H9 (cell line): Measurements from ENCODE around the gene CXCL1. TPM values are rescaled to one million over a fixed set of nuclear protein-coding genes. Genes with fewer than 3 reads are reported as not detected.

ENCODE experiments used
- DNase-seq: peaks from one replicate; pipeline ENCODE4 v3.0.0-alpha.2; 2017
- H2AFZ ChIP-seq: one replicate; pipeline ENCODE4 v1.6.1; 2013; ENCODE audit warnings: mild to moderate bottlenecking, low read length, control low read depth, moderate library complexity
- H2AK5ac ChIP-seq: 2 replicates; pipeline ENCODE4 v1.6.1; 2013; ENCODE audit warnings: low read length, control low read depth, mixed read lengths; ENCODE audit not compliant: insufficient read length
- H2BK120ac ChIP-seq: one replicate; pipeline ENCODE4 v1.6.1; 2013; ENCODE audit warnings: low read depth, mild to moderate bottlenecking, low read length, control low read depth, inconsistent platforms; ENCODE audit not compliant: poor library complexity, severe bottlenecking
- H2BK12ac ChIP-seq: 2 replicates; pipeline ENCODE4 v1.6.1; 2013; ENCODE audit warnings: low read length, control low read depth, mixed read lengths, low read depth; ENCODE audit not compliant: insufficient read length
- H2BK15ac ChIP-seq: 2 replicates; pipeline ENCODE4 v1.6.1; 2013; ENCODE audit warnings: low read depth, low read length, control low read depth
- H2BK20ac ChIP-seq: one replicate; pipeline ENCODE4 v1.6.1; 2013; ENCODE audit warnings: low read depth, mild to moderate bottlenecking, low read length, control low read depth, inconsistent platforms; ENCODE audit not compliant: poor library complexity, severe bottlenecking
- H2BK5ac ChIP-seq: 2 replicates; pipeline ENCODE4 v1.6.1; 2013; ENCODE audit warnings: low read length, control low read depth, mixed read lengths; ENCODE audit not compliant: insufficient read length
- H3K14ac ChIP-seq: 2 replicates; pipeline ENCODE4 v1.6.1; 2013; ENCODE audit warnings: low read length, control low read depth; ENCODE audit not compliant: insufficient read depth
- H3K18ac ChIP-seq: 2 replicates; pipeline ENCODE4 v1.6.1; 2013; ENCODE audit warnings: low read depth, mild to moderate bottlenecking, mixed read lengths, low read length, control low read depth; ENCODE audit not compliant: insufficient read length
- H3K23ac ChIP-seq: 2 replicates; pipeline ENCODE4 v1.6.1; 2013; ENCODE audit warnings: low read length, control low read depth, mixed read lengths, low read depth; ENCODE audit not compliant: insufficient read length
- H3K23me2 ChIP-seq: 2 replicates; pipeline ENCODE4 v1.6.1; 2013; ENCODE audit warnings: low read depth, mild to moderate bottlenecking, mixed read lengths, low read length, control low read depth; ENCODE audit not compliant: insufficient read length, poor library complexity, severe bottlenecking
- H3K27ac ChIP-seq: 2 replicates; pipeline ENCODE4 v1.5.1; 2013; ENCODE audit warnings: low read length, control low read depth, mixed read lengths, low read depth; ENCODE audit not compliant: insufficient read length
- H3K27me3 ChIP-seq: 2 replicates; pipeline ENCODE4 v1.6.1; 2013; ENCODE audit warnings: low read length, control low read depth, inconsistent platforms; ENCODE audit not compliant: insufficient read depth
- H3K4ac ChIP-seq: 2 replicates; pipeline ENCODE4 v1.6.1; 2013; ENCODE audit warnings: low read depth, mild to moderate bottlenecking, control low read depth, inconsistent platforms, low read length, moderate library complexity
- H3K4me1 ChIP-seq: 2 replicates; pipeline ENCODE4 v1.6.1; 2013; ENCODE audit warnings: low read length, control low read depth, inconsistent platforms; ENCODE audit not compliant: insufficient read depth
- H3K4me2 ChIP-seq: 2 replicates; pipeline ENCODE4 v1.6.1; 2013; ENCODE audit warnings: low read length, control low read depth, mixed read lengths; ENCODE audit not compliant: insufficient read length, insufficient read depth
- H3K56ac ChIP-seq: 2 replicates; pipeline ENCODE4 v1.6.1; 2013; ENCODE audit warnings: low read depth, mild to moderate bottlenecking, mixed read lengths, low read length, control low read depth; ENCODE audit not compliant: insufficient read length
- H3K79me1 ChIP-seq: 2 replicates; pipeline ENCODE4 v1.6.1; 2013; ENCODE audit warnings: low read depth, mild to moderate bottlenecking, moderate library complexity, low read length, control low read depth, inconsistent platforms; ENCODE audit not compliant: insufficient read depth, poor library complexity, severe bottlenecking
- H3K79me2 ChIP-seq: 2 replicates; pipeline ENCODE4 v1.6.1; 2013; ENCODE audit warnings: low read length, control low read depth, inconsistent platforms; ENCODE audit not compliant: insufficient read depth
- H3K9ac ChIP-seq: 2 replicates; pipeline ENCODE4 v1.6.1; 2013; ENCODE audit warnings: low read length, control low read depth, mixed read lengths; ENCODE audit not compliant: insufficient read length; ENCODE audit errors: extremely low read depth
- H3K9me3 ChIP-seq: one replicate; pipeline ENCODE4 v1.6.1; 2013; ENCODE audit warnings: low read depth, low read length, inconsistent platforms; ENCODE audit not compliant: control insufficient read depth
- H3T11ph ChIP-seq: one replicate; pipeline ENCODE4 v1.6.1; 2013; ENCODE audit warnings: mild to moderate bottlenecking, low read length, control low read depth, inconsistent platforms
- H4K20me1 ChIP-seq: one replicate; pipeline ENCODE4 v1.6.1; 2013; ENCODE audit not compliant: control insufficient read depth, insufficient read length, insufficient read depth
- H4K5ac ChIP-seq: 2 replicates; pipeline ENCODE4 v1.6.1; 2013; ENCODE audit warnings: low read depth, mild to moderate bottlenecking, mixed read lengths, low read length, control low read depth; ENCODE audit not compliant: insufficient read length
- H4K8ac ChIP-seq: replicated peaks from 2 replicates; pipeline ENCODE4 v1.6.1; 2013; ENCODE audit warnings: low read length, control low read depth, mixed read lengths, low read depth; ENCODE audit not compliant: insufficient read length
- H4K91ac ChIP-seq: 2 replicates; pipeline ENCODE4 v1.6.1; 2013; ENCODE audit warnings: low read depth, mild to moderate bottlenecking, moderate library complexity, mixed read lengths, low read length, control low read depth; ENCODE audit not compliant: insufficient read length
- H3K27ac Mint-ChIP-seq, 3 experiments: 2 replicates in 2 of 3; 3 replicates in 1 of 3; pipeline ENCODE4 v1.8.0; 2020 to 2021; ENCODE audit warnings: mixed read lengths in 3 of 3, mild to moderate bottlenecking in 1 of 3, moderate library complexity in 1 of 3
- H3K27me3 Mint-ChIP-seq: 2 replicates; pipeline ENCODE4 v1.8.0; 2021; ENCODE audit warnings: low read depth, mild to moderate bottlenecking, moderate library complexity, mixed read lengths
- H3K36me3 Mint-ChIP-seq, 3 experiments: 2 replicates in 2 of 3; 3 replicates in 1 of 3; pipeline ENCODE4 v1.8.0; 2020 to 2021; ENCODE audit warnings: low read depth in 3 of 3, mixed read lengths in 3 of 3; ENCODE audit not compliant: insufficient read depth in 1 of 3
- H3K4me1 Mint-ChIP-seq, 2 experiments: 2 replicates each; pipeline ENCODE4 v1.8.0; 2020; ENCODE audit warnings: mixed read lengths in 2 of 2
- H3K4me3 Mint-ChIP-seq, 2 experiments: 2 replicates in 1 of 2; 3 replicates in 1 of 2; pipeline ENCODE4 v1.8.0; 2020 to 2021; ENCODE audit warnings: mild to moderate bottlenecking in 2 of 2, mixed read lengths in 2 of 2, moderate library complexity in 1 of 2
- H3K9me3 Mint-ChIP-seq, 2 experiments: 2 replicates in 1 of 2; 3 replicates in 1 of 2; pipeline ENCODE4 v1.8.0; 2020; ENCODE audit warnings: mild to moderate bottlenecking in 2 of 2, mixed read lengths in 2 of 2, moderate library complexity in 1 of 2
- WGBS: extraction: QIAGEN DNeasy Blood & Tissue Kit; methylation state at CpG from one replicate; pipeline ENCODE4 v1.1.7; 2013; ENCODE audit warnings: missing lambda C conversion rate, low lambda C conversion rate, mixed read lengths; ENCODE audit not compliant: insufficient read length; ENCODE audit errors: extremely low coverage; 5-methylcytosine and 5-hydroxymethylcytosine counted together
- total RNA-seq: library from RNA; stranded (reverse); gene quantifications from 2 replicates; pipeline ENCODE4 v1.2.1, GENCODE V29; 2021
- TF ChIP-seq, protein P1 (sequence below): fragments of 200-600 bp; sonication (generic); conservative IDR thresholded peaks from 3 replicates; pipeline ENCODE4 v1.8.0; 2021; ENCODE audit warnings: antibody characterized with exemption, mild to moderate bottlenecking

The CXCL1 gene
- total RNA-seq, 1 experiment from 2014 or later, result 0.20 TPM

DNA sequence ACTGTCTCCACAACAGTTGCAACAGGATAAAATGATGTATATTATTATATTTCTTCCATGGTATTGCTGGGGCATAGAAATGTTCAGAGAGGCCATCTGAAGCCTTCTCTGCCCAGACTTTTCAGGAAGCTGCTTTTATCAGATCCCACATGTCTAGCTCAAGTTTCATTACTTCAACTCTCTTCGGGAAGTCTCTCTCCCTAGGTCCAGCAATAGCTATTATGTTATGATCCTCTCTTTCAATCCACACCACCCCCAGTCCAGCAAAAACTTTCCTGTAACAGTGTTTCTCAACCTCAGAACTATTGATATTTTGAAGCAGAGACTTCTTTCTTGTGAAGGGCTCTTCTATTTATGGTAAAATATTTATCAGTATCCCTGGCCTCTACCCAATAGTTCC is 44.9 kb downstream of the CXCL1 start:
- H3K4ac ChIP-seq, result no peak overlapping the region
- no peak overlapping the region for H3K4me3 Mint-ChIP-seq
- no peak overlapping the region for H2BK12ac ChIP-seq
- H4K91ac ChIP-seq, result no peak overlapping the region
- H2AFZ ChIP-seq, result no peak overlapping the region
- no peaks in the 10 kb centered on the region for H3K23me2 ChIP-seq
- H3K4me2 ChIP-seq, result no peak overlapping the region
- no peak overlapping the region for H3K27ac Mint-ChIP-seq
- H3K23ac ChIP-seq, result no peak overlapping the region
- no peak overlapping the region for H2BK20ac ChIP-seq
- no peaks in the 10 kb centered on the region for H3K9me3 Mint-ChIP-seq
- no peaks in the 10 kb centered on the region for H3K9me3 ChIP-seq
- no peak overlapping the region for H3K18ac ChIP-seq
- DNase-seq, result no peak
- H2BK5ac ChIP-seq, result no peak overlapping the region
- no peaks in the 10 kb centered on the region for H3K27me3 Mint-ChIP-seq
- H3T11ph ChIP-seq, result no peak overlapping the region
- TF ChIP-seq, protein P1, sequence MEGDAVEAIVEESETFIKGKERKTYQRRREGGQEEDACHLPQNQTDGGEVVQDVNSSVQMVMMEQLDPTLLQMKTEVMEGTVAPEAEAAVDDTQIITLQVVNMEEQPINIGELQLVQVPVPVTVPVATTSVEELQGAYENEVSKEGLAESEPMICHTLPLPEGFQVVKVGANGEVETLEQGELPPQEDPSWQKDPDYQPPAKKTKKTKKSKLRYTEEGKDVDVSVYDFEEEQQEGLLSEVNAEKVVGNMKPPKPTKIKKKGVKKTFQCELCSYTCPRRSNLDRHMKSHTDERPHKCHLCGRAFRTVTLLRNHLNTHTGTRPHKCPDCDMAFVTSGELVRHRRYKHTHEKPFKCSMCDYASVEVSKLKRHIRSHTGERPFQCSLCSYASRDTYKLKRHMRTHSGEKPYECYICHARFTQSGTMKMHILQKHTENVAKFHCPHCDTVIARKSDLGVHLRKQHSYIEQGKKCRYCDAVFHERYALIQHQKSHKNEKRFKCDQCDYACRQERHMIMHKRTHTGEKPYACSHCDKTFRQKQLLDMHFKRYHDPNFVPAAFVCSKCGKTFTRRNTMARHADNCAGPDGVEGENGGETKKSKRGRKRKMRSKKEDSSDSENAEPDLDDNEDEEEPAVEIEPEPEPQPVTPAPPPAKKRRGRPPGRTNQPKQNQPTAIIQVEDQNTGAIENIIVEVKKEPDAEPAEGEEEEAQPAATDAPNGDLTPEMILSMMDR, result no peak
- H4K5ac ChIP-seq, result no peak overlapping the region
- no peaks in the 10 kb centered on the region for H3K79me2 ChIP-seq
- H4K20me1 ChIP-seq, result no peaks in the 10 kb centered on the region
- no peaks in the 10 kb centered on the region for H3K27me3 ChIP-seq
- H3K4me1 Mint-ChIP-seq, result no peaks in the 10 kb centered on the region
- H3K27ac ChIP-seq, result no peak overlapping the region
- H3K9ac ChIP-seq, result no peak overlapping the region
- no peaks in the 10 kb centered on the region for H3K79me1 ChIP-seq
- H3K56ac ChIP-seq, result no peak overlapping the region
- H2BK120ac ChIP-seq, result no peak overlapping the region
- WGBS, result no CpG with 5 or more reads among the region's 1 CpG
- no peaks in the 10 kb centered on the region for H3K36me3 Mint-ChIP-seq
- H3K14ac ChIP-seq, result no peak overlapping the region
- no peak overlapping the region for H2AK5ac ChIP-seq
- no peaks in the 10 kb centered on the region for H3K4me1 ChIP-seq
- H2BK15ac ChIP-seq, result no peak overlapping the region
- no peak overlapping the region for H4K8ac ChIP-seq
